GM12801 (cell line): Measurements from ENCODE around the gene AFTPH.

ENCODE experiments used
- CTCF ChIP-seq: IDR thresholded peaks from one replicate; pipeline ENCODE4 v1.5.1; 2011; ENCODE audit warnings: control low read depth; ENCODE audit not compliant: insufficient read length; ENCODE audit errors: extremely low read depth

The AFTPH gene

GRCh38 chr2:64523666-64524603 lies at the start of gene AFTPH:
Gene AFTPH, plus strand, starts transcription at chr2:64524328. Its CDS starts 27,147 bp downstream, at chr2:64551475.
- no peak for TF ChIP-seq CTCF

GRCh38 chr2:64474636-64475035 lies 49.5 kb upstream of the AFTPH start:
- no peak for TF ChIP-seq CTCF

GRCh38 chr2:64477037-64477436 lies 47.1 kb upstream of the AFTPH start:
- TF ChIP-seq CTCF: no peak

- TF ChIP-seq CTCF: no peak
These were observed 46.1 kb upstream of the AFTPH start for GRCh38 chr2:64477979-64478378.

- TF ChIP-seq CTCF: no peak
These were observed 45.5 kb upstream of the AFTPH start for GRCh38 chr2:64478502-64479230.

- TF ChIP-seq CTCF: no peak
These were observed 44.6 kb upstream of the AFTPH start for GRCh38 chr2:64479259-64480117.

GRCh38 chr2:64481665-64482064 lies 42.5 kb upstream of the AFTPH start:
- no peak for TF ChIP-seq CTCF
